HepG2 (cell line): ENCODE data around the gene COL25A1. TPM values are rescaled to one million over a fixed set of nuclear protein-coding genes. Genes with fewer than 3 reads are reported as not detected.

Source experiments
- ATAC-seq: fragments of 200-7000 bp; cut with Tn5 transposase; 3 replicates; pipeline ENCODE4 v1.9.1; 2020; ENCODE audit warnings: mild to moderate bottlenecking, moderate library complexity
- BruUV-seq: library from RNA; stranded (reverse); fragments of 400-500 nt; replicated peaks from 2 replicates; lab custom pipeline; 2021; lab: Mats Ljungman, UMichigan
- CTCF ChIA-PET: fragments of 300-600 bp; formaldehyde crosslinking; extraction: SDS; loops from one replicate; lab custom pipeline; 2021; ENCODE audit warnings: low total read pairs, inconsistent platforms, low intra/inter-chr PET ratio; lab: Yijun Ruan, JAX
- POLR2A ChIA-PET: fragments of 350-600 bp; sonication (Branson Sonifier 250); formaldehyde crosslinking; loops from one replicate; lab custom pipeline; 2020; ENCODE audit warnings: antibody characterized with exemption, inconsistent platforms; lab: Yijun Ruan, JAX
- DNase-seq: peaks from one replicate; pipeline ENCODE4 v3.0.0-alpha.2; 2015; ENCODE audit warnings: low spot score
- FAIRE-seq: peaks from 3 replicates; lab custom pipeline; 2011; peaks lifted over from hg19 to GRCh38; lab: Jason Lieb, UNC
- H2AFZ ChIP-seq: one replicate; pipeline ENCODE4 v1.6.1; 2011; ENCODE audit warnings: low read length, inconsistent platforms
- H3K27ac ChIP-seq: fragments of 300-600 bp; 3 replicates; pipeline ENCODE4 v1.8.0; 2011; ENCODE audit warnings: mixed run types, mild to moderate bottlenecking, mixed read lengths, low read length, inconsistent platforms; ENCODE audit not compliant: insufficient read depth; ENCODE audit errors: extremely low read length
- H3K27me3 ChIP-seq, 2 experiments: fragments of 200-600 bp in 1 of 2; 2 replicates in 1 of 2; 3 replicates in 1 of 2; pipeline versions ENCODE4 v1.6.0 to v1.8.0; 2011; ENCODE audit warnings: low read length in 2 of 2, mild to moderate bottlenecking in 2 of 2, moderate library complexity in 2 of 2, inconsistent platforms in 1 of 2; ENCODE audit not compliant: insufficient read depth in 2 of 2, control insufficient read depth in 1 of 2
- H3K36me3 ChIP-seq, 2 experiments: fragments of 200-600 bp in 1 of 2; replicated peaks in 1 of 2; 2 replicates in 1 of 2; 3 replicates in 1 of 2; pipeline versions ENCODE4 v1.5.1 to v1.8.0; 2011; ENCODE audit warnings: low read length in 2 of 2, inconsistent platforms in 1 of 2; ENCODE audit not compliant: insufficient read depth in 2 of 2, control insufficient read depth in 1 of 2
- H3K4me1 ChIP-seq: 2 replicates; pipeline ENCODE4 v1.5.1; 2012; ENCODE audit warnings: low read length, inconsistent platforms; ENCODE audit not compliant: insufficient read depth
- H3K4me2 ChIP-seq: 2 replicates; pipeline ENCODE4 v1.6.0; 2011; ENCODE audit warnings: low read depth, low read length, inconsistent platforms
- H3K4me3 ChIP-seq, 3 experiments: fragments of 200-600 bp in 1 of 3; sonication (generic), shearing (Covaris generic) in 1 of 3; replicated peaks in 1 of 3; 2 replicates each; pipeline ENCODE4 v1.5.1; 2011 to 2016; ENCODE audit warnings: low read length in 3 of 3, inconsistent platforms in 2 of 3, low read depth in 2 of 3, mild to moderate bottlenecking in 2 of 3, control low read depth in 1 of 3, mixed read lengths in 1 of 3; ENCODE audit not compliant: insufficient read depth in 1 of 3
- H3K79me2 ChIP-seq: one replicate; pipeline ENCODE4 v1.6.1; 2011; ENCODE audit warnings: low read length, inconsistent platforms; ENCODE audit not compliant: insufficient read depth
- H3K9ac ChIP-seq: 2 replicates; pipeline ENCODE4 v1.6.0; 2011; ENCODE audit warnings: mild to moderate bottlenecking, low read depth, low read length, inconsistent platforms; ENCODE audit not compliant: insufficient read depth
- H3K9me3 ChIP-seq: 2 replicates; pipeline ENCODE4 v1.5.1; 2012; ENCODE audit warnings: mild to moderate bottlenecking, low read length
- H4K20me1 ChIP-seq: 2 replicates; pipeline ENCODE4 v1.6.0; 2011; ENCODE audit warnings: inconsistent platforms, mild to moderate bottlenecking, low read length, moderate library complexity; ENCODE audit not compliant: insufficient read depth
- ATF7 ChIP-seq, 2 experiments: fragments of 450-650 bp in 1 of 2; sonication (generic) in 1 of 2; formaldehyde crosslinking in 1 of 2; IDR thresholded peaks; 2 replicates each; pipeline versions ENCODE4 v1.4.0 to v1.6.1; 2016 to 2020; ENCODE audit warnings: antibody characterized with exemption in 1 of 2, mild to moderate bottlenecking in 1 of 2, missing genetic modification reagents in 1 of 2
- KIAA2018 ChIP-seq: sonication (generic); formaldehyde crosslinking; IDR thresholded peaks from 2 replicates; pipeline ENCODE4 v1.5.0; 2020; ENCODE audit warnings: mild to moderate bottlenecking, missing genetic modification reagents, borderline replicate concordance
- NFIB ChIP-seq: sonication (generic); formaldehyde crosslinking; IDR thresholded peaks from 2 replicates; pipeline ENCODE4 v1.9.0; 2021; ENCODE audit warnings: missing genetic modification reagents, mild to moderate bottlenecking, borderline replicate concordance
- PRMT3 ChIP-seq: sonication (generic); formaldehyde crosslinking; IDR thresholded peaks from 2 replicates; pipeline ENCODE4 v1.8.1; 2022; ENCODE audit warnings: low read depth, mild to moderate bottlenecking, moderate library complexity, missing genetic modification reagents, borderline replicate concordance
- ZNF280D ChIP-seq: sonication (generic); formaldehyde crosslinking; IDR thresholded peaks from 2 replicates; pipeline ENCODE4 v1.5.1; 2020; ENCODE audit warnings: mild to moderate bottlenecking, missing genetic modification reagents
- ZNF761 ChIP-seq: sonication (generic); formaldehyde crosslinking; conservative IDR thresholded peaks from 2 replicates; pipeline ENCODE4 v1.4.0; 2020; ENCODE audit warnings: mild to moderate bottlenecking, missing genetic modification reagents
- WGBS: methylation state at CpG from one replicate; pipeline ENCODE4 v1.1.6; 2017; ENCODE audit warnings: low lambda C conversion rate; 5-methylcytosine and 5-hydroxymethylcytosine counted together
- in situ Hi-C: cut with HindIII; loops from 2 replicates; pipeline ENCODE4 v1.10.0; 2017; ENCODE audit warnings: low pct_unique_long_range_greater_than_20kb; ENCODE audit not compliant: extremely low pct_ligation_motif_present
- intact Hi-C: fragments of 100-400 bp; cut with micrococcal nuclease; formaldehyde crosslinking; loops from one replicate; pipeline ENCODE4 v1.10.0; 2022; ENCODE audit not compliant: unreplicated experiment
- polyA plus RNA-seq, 8 experiments: library from polyadenylated mRNA; depleted of rRNA in 3 of 8; stranded (reverse) in 7 of 8; unstranded in 1 of 8; fragments of >200 nt; fragmentation: Illumina TruSeq in 4 of 8; extraction: Trizol in 4 of 8; gene quantifications; 2 replicates each; pipeline versions ENCODE4 v1.2.1 to v1.2.3, GENCODE V29; 2011 to 2016; ENCODE audit warnings: low read depth in 4 of 8, missing spikeins in 1 of 8, mixed read lengths in 1 of 8; ENCODE audit not compliant: insufficient read depth in 1 of 8
- total RNA-seq, 5 experiments: library from RNA; depleted of rRNA; stranded (reverse); fragments of >200 nt; fragmentation: Illumina TruSeq; extraction: Trizol; gene quantifications; 2 replicates each; pipeline ENCODE4 v1.2.3, GENCODE V29; 2016; ENCODE audit warnings: low read depth in 1 of 5

COL25A1 gene
- total and polyA plus RNA-seq, 2 of the 13 experiments (the other 11 are each of a cell fraction or from before 2014, with no cell fraction given): not detected

GRCh38 chr4:109156356-109156755, 146.1 kb downstream of the COL25A1 start:
- H3K9me3 ChIP-seq: no peaks in the 10 kb centered on the region
- no peaks in the 10 kb centered on the region for H4K20me1 ChIP-seq
- DNase-seq (no peak), FAIRE-seq (no peak), ATAC-seq (no peak)
- 0% methylated on average over 2 of the region's 2 CpGs for WGBS
- no peak overlapping the region for H3K4me2 ChIP-seq
- no peak overlapping the region for H3K4me3 ChIP-seq
- H3K27ac ChIP-seq: no peak overlapping the region
- H3K9ac ChIP-seq: no peak overlapping the region
- no peak overlapping the region for H2AFZ ChIP-seq
- in situ Hi-C loops (no loop called here), intact Hi-C loops (no loop called here)
- ChIA-PET POLR2A (no interaction called here), CTCF (no interaction called here)
- no peaks in the 10 kb centered on the region for H3K4me1 ChIP-seq
- no TSS peak for BruUV-seq
- no peaks in the 10 kb centered on the region for H3K36me3 ChIP-seq
- H3K27me3 ChIP-seq: no peaks in the 10 kb centered on the region
- H3K79me2 ChIP-seq: no peaks in the 10 kb centered on the region
- TF ChIP-seq NFIB (CRISPR knock-in tag) (no peak), ZNF761 (CRISPR knock-in tag) (no peak), PRMT3 (no peak), KIAA2018 (CRISPR knock-in tag) (no peak), ATF7 (IDR thresholded peaks at IDR 0.05) (no peak), ATF7 (CRISPR knock-in tag; IDR thresholded peaks at IDR 0.05) (no peak), ZNF280D (CRISPR knock-in tag) (no peak)
